ENCODE data around the gene TSPAN3.
A peak's percentile ranks its signal among the peaks of the same experiment; 100 is the strongest.

TSPAN3 gene

DNA sequence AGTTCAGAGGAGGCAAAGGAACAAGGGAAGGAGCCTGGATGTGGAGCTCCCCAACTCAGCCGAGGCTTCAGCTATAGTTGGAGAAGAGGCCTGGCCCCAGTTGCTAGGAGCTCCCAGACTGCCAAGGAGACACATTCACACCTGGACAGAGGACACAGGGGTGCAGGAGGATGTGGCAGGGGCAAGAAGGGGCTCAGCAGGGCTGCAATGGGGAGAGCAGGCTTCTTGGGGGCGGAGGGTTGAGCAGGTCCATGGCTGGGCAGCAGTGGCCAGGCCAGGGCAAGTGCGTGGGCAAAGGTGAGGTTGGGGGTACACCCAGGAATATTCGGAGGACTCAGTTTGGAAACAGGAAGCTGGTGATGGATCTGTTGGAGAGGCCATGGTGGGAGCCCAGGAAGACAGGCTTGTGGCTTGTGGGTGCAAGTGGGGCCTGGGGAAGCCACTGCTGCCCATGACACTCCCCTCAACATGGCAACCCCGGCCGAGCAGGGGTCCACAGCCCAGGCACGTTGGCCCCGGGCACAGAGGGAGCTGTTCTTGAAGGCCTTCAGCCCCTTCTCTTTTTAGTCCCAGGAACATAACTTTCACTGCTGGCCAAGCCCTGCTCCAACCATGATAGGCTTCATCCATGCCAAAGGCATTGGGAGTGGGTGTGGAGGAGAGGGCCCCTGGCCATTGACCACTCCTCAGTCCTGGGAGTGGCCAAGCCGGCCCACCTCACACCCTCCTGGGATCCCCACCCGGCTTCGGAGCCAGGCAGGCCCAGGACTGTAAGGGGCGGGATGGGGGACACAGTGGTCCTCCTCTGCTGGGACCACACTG, 33.3 kb downstream of the TSPAN3 start:
- no peak for DNase-seq (ENCODE audit: low read depth in 1 of 2, low spot score in 1 of 2)
- Histone ChIP-seq H3K27me3 (ENCODE audit: insufficient read depth, poor library complexity, severe bottlenecking) (no peaks in the 10 kb centered on the region), H3K27ac (replicated peaks) (no peak overlapping the region), H3K4me3 (replicated peaks; ENCODE audit: insufficient read depth, low read length) (no peak overlapping the region)
- TF ChIP-seq POLR2AphosphoS5 (IDR thresholded peaks at IDR 0.05; ENCODE audit: low read depth) (peak; percentile 29; the same call in 1 of the 2 replicates), SPI1 (IDR thresholded peaks at IDR 0.05; ENCODE audit: borderline replicate concordance, low read depth) (no peak)

DNA sequence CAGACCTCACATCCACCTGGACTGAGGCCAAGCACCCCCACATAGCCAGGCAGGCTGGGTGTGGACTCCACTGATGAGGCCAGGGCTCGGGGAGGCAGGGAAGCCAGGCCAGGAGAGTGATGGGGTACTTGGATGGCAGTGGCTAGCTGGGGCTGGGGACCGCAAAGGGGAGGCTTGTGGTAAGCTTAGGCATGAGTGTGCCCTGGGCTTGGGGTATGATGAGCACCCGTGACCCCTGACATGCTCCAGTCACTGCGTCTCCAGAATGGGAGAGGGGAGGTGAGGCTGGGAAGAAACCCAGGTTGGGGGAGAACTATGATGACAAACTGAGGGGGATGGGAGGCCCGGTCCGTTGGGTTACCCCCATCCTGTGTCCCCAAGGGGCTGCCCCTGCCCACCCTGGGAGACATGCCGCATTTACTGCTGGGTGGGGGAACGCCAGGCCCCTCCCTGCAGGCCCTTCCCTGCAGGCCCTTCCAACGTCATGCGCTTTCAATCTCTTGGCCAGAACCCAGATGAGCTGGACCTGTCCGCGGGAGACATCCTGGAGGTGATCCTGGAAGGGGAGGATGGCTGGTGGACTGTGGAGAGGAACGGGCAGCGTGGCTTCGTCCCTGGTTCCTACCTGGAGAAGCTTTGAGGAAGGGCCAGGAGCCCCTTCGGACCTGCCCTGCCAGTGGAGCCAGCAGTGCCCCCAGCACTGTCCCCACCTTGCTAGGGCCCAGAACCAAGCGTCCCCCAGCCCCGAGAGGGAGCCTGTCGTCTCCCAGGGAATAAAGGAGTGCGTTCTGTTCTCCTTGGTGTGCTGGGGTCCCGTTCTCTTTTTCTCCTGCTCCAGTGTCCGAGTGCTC, 34.1 kb downstream of the TSPAN3 start:
- no peaks in the 10 kb centered on the region for H3K27me3 ChIP-seq (ENCODE audit: insufficient read depth, poor library complexity, severe bottlenecking)
- DNase-seq (ENCODE audit: low read depth in 1 of 2, low spot score in 1 of 2): no peak
- no peak overlapping the region for H3K27ac ChIP-seq (replicated peaks)
- H3K4me3 ChIP-seq (replicated peaks; ENCODE audit: insufficient read depth, low read length): no peak overlapping the region
- no peak for TF ChIP-seq SPI1 (IDR thresholded peaks at IDR 0.05; ENCODE audit: borderline replicate concordance, low read depth)
- TF ChIP-seq, protein P1, sequence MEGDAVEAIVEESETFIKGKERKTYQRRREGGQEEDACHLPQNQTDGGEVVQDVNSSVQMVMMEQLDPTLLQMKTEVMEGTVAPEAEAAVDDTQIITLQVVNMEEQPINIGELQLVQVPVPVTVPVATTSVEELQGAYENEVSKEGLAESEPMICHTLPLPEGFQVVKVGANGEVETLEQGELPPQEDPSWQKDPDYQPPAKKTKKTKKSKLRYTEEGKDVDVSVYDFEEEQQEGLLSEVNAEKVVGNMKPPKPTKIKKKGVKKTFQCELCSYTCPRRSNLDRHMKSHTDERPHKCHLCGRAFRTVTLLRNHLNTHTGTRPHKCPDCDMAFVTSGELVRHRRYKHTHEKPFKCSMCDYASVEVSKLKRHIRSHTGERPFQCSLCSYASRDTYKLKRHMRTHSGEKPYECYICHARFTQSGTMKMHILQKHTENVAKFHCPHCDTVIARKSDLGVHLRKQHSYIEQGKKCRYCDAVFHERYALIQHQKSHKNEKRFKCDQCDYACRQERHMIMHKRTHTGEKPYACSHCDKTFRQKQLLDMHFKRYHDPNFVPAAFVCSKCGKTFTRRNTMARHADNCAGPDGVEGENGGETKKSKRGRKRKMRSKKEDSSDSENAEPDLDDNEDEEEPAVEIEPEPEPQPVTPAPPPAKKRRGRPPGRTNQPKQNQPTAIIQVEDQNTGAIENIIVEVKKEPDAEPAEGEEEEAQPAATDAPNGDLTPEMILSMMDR (IDR thresholded peaks at IDR 0.05; ENCODE audit: insufficient read depth, low read length): no peak
- TF ChIP-seq GABPA (IDR thresholded peaks at IDR 0.05; ENCODE audit: low read depth): no peak
- TF ChIP-seq, protein P2, sequence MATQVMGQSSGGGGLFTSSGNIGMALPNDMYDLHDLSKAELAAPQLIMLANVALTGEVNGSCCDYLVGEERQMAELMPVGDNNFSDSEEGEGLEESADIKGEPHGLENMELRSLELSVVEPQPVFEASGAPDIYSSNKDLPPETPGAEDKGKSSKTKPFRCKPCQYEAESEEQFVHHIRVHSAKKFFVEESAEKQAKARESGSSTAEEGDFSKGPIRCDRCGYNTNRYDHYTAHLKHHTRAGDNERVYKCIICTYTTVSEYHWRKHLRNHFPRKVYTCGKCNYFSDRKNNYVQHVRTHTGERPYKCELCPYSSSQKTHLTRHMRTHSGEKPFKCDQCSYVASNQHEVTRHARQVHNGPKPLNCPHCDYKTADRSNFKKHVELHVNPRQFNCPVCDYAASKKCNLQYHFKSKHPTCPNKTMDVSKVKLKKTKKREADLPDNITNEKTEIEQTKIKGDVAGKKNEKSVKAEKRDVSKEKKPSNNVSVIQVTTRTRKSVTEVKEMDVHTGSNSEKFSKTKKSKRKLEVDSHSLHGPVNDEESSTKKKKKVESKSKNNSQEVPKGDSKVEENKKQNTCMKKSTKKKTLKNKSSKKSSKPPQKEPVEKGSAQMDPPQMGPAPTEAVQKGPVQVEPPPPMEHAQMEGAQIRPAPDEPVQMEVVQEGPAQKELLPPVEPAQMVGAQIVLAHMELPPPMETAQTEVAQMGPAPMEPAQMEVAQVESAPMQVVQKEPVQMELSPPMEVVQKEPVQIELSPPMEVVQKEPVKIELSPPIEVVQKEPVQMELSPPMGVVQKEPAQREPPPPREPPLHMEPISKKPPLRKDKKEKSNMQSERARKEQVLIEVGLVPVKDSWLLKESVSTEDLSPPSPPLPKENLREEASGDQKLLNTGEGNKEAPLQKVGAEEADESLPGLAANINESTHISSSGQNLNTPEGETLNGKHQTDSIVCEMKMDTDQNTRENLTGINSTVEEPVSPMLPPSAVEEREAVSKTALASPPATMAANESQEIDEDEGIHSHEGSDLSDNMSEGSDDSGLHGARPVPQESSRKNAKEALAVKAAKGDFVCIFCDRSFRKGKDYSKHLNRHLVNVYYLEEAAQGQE (IDR thresholded peaks at IDR 0.05; ENCODE audit: insufficient replicate concordance, low read depth): no peak
- TF ChIP-seq POLR2AphosphoS5 (IDR thresholded peaks at IDR 0.05; ENCODE audit: low read depth): no peak; the same call in 1 of the 2 replicates

GRCh38 chr15:77035999-77036471, 34.9 kb downstream of the TSPAN3 start:
- no peak for DNase-seq (ENCODE audit: low read depth in 1 of 2, low spot score in 1 of 2)
- no peak overlapping the region for H3K27ac ChIP-seq (replicated peaks)
- no peak for TF ChIP-seq GABPA (IDR thresholded peaks at IDR 0.05; ENCODE audit: low read depth)
- no peak for TF ChIP-seq SPI1 (IDR thresholded peaks at IDR 0.05; ENCODE audit: borderline replicate concordance, low read depth)
- TF ChIP-seq, protein P1 (IDR thresholded peaks at IDR 0.05; ENCODE audit: insufficient read depth, low read length): no peak
- TF ChIP-seq, protein P2 (IDR thresholded peaks at IDR 0.05; ENCODE audit: insufficient replicate concordance, low read depth): no peak
- no peak for TF ChIP-seq POLR2AphosphoS5 (IDR thresholded peaks at IDR 0.05; ENCODE audit: low read depth)
- H3K4me3 ChIP-seq (replicated peaks; ENCODE audit: insufficient read depth, low read length): no peak overlapping the region
- H3K27me3 ChIP-seq (ENCODE audit: insufficient read depth, poor library complexity, severe bottlenecking): no peaks in the 10 kb centered on the region

DNA sequence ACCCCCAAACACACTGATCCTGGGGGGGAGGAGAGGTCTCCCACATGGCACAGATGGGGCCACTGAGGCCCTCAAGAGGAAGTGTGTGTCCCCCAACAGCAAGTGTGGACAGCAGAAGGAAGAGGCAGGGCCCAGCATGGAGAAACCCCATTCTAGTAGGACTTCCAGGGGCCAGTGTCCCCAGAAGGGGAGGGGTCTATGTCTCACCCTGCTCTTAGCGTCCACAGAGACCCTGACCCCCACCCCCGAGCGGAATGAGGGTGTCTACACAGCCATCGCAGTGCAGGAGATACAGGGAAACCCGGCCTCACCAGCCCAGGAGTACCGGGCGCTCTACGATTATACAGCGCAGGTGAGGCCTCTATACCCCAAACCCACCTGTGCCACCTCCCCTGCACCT, 35.3 kb downstream of the TSPAN3 start:
- H3K27me3 ChIP-seq (ENCODE audit: insufficient read depth, poor library complexity, severe bottlenecking): no peaks in the 10 kb centered on the region
- no peak for TF ChIP-seq POLR2AphosphoS5 (IDR thresholded peaks at IDR 0.05; ENCODE audit: low read depth)
- TF ChIP-seq, protein P2 (IDR thresholded peaks at IDR 0.05; ENCODE audit: insufficient replicate concordance, low read depth): no peak
- TF ChIP-seq GABPA (IDR thresholded peaks at IDR 0.05; ENCODE audit: low read depth): no peak
- TF ChIP-seq, protein P1 (IDR thresholded peaks at IDR 0.05; ENCODE audit: insufficient read depth, low read length): no peak
- TF ChIP-seq SPI1 (IDR thresholded peaks at IDR 0.05; ENCODE audit: borderline replicate concordance, low read depth): no peak
- H3K27ac ChIP-seq (replicated peaks): no peak overlapping the region
- H3K4me3 ChIP-seq (replicated peaks; ENCODE audit: insufficient read depth, low read length): no peak overlapping the region
- no peak for DNase-seq (ENCODE audit: low read depth in 1 of 2, low spot score in 1 of 2)
